HG03354 (cell line): ENCODE results near the gene FRMD4A.

Experiments
- ATAC-seq: cut with Tn5 transposase; IDR thresholded peaks from one replicate; pipeline ENCODE4 v1.9.1; 2021; ENCODE audit warnings: mild to moderate bottlenecking; ENCODE audit not compliant: unreplicated experiment, poor library complexity, severe bottlenecking

The FRMD4A gene

GRCh38 chr10:14040787-14041631 lies 289.7 kb downstream of the FRMD4A start:
- no peak for ATAC-seq

DNA sequence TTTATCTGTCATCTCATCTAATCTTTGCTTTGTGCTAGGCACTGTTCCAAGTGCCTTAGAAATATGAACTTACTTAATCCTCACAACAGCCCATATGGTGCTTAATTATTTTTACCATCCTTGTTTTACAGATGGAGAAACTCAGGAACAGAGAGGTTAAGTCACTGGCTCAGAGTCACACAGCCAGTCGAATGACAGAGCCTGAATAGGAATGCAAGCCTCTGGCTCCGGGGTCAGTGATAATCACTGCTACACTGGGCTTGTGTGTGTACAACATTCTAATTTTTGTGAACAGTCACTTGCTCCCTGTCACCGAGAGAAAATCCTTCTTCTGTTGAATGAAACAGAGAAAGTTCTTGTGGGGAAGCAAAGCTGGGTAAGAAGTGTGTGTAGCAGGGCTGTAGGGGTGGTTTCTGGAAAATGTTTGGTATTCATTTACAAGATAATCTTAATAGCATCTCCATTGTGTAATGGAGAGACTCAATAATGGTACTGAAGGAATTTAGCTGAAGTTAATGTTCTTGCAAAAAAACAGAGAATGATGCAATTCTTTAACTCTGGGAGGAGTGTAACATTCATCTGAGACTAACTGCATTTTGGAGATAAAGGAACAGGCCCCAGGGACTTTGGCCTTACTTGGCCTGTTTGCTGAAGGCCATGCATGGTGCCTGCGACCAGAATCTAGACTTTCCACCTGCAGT lies 290.6 kb downstream of the FRMD4A start:
- no peak for ATAC-seq

DNA sequence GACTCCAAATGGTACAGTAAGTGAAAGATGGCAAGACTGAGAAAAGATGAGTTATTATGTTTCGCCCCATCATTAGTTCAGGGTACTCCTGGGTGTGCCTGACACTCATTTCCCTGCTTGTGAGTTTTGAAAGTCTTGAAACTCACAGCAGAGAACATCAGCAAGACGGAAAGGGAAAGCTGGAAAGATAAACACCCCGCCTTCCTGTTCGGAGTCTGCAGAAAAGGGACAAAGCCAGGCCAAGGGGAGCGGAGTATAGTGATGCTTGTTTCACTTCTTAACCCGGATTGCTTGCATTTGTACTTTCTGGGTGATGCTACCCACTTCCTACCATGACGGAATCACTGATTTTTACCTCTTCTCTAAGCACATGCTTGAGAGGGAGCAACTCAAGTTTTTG lies 294.5 kb downstream of the FRMD4A start:
- no peak for ATAC-seq

- no peak for ATAC-seq
Observed at GRCh38 chr10:14035506-14035905, 295.2 kb downstream of the FRMD4A start.

DNA sequence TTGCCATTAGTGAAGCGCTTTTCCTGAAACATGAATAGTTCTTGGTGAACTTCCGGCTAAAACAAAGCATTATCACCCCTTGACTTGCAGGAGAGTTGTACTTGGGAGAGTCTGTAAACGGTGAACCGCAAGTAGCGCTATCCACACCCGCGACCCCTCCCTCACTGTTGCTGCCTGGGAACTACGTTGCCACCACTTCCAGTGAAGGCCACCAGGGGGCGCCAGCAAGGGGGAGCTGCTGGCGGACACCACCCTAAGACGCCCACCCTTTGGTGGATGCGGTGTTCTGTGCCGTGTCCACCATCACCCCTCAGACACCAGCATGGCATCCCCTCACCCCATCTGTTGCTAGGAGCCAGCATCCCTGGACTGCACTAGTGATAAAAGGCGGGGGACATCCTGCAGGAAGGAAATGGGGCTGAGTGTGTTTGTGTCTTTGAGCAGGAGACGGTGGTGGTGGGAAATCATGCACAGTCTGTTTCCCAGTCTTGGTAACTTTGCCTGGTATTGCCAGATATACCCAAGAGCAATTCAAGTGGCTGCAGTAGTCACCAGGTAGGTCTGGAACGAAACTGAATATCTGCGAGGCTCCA lies 298.2 kb downstream of the FRMD4A start:
- no peak for ATAC-seq

GRCh38 chr10:14026325-14026724 lies 304.4 kb downstream of the FRMD4A start:
- no peak for ATAC-seq

- no peak for ATAC-seq
Observed at GRCh38 chr10:14025283-14026189, 305.2 kb downstream of the FRMD4A start.

GRCh38 chr10:14024329-14025202 lies 306.2 kb downstream of the FRMD4A start:
- no peak for ATAC-seq

GRCh38 chr10:14023673-14024328 lies 306.9 kb downstream of the FRMD4A start:
- no peak for ATAC-seq

GRCh38 chr10:14022954-14023672 lies 307.6 kb downstream of the FRMD4A start:
- no peak for ATAC-seq

DNA sequence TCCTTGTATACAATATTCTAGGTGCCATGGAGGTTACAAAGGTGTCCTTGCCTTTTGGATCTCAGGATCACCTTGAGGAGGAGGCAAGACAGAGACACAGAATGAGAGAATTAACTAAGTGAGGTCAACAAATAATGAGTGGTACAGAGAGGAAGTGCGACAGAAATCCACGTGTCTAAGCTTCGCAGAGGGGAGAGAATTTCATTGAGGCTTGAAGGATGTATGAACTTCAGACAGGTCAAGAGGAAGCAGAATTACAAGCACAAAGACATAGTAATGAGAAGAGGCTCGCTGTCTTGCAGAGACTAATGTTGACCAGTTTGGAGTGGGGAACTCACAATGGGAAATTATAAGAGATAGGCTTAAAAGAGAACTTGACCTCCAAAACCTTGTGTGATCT lies 308.7 kb downstream of the FRMD4A start:
- no peak for ATAC-seq

DNA sequence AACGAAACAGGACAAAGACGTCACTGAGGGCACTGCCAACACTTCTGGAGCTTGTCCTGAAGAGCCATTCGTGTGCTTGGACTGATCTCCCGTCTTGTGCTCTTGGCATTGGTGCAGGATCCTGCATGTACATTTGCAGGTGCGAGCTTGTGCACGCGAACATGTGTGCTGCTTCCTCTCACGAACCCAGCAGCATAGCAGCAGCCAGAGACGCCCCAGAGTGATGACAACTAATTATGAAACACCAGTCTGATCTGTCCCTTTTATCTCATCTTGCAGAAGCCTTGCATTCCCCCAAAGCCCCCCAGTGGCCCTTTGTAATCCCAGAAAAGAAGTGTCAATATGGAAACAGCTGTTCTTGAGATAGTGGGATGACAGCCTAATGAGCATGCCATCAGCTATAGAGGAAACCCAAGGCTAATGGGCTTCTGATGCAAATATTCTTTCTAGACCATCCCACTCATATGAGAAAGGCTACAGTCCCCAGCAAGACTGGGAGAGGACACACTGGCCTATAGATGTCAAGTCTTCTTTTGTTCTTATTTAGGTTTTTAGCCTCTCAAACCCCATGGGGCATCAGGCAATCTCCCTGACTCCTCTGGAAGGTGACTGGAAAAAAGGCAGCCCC lies 310.6 kb downstream of the FRMD4A start:
- no peak for ATAC-seq

GRCh38 chr10:14017467-14017866 lies 313.3 kb downstream of the FRMD4A start:
- no peak for ATAC-seq

- ATAC-seq: no peak
Observed at GRCh38 chr10:14016931-14017333, 313.8 kb downstream of the FRMD4A start.

DNA sequence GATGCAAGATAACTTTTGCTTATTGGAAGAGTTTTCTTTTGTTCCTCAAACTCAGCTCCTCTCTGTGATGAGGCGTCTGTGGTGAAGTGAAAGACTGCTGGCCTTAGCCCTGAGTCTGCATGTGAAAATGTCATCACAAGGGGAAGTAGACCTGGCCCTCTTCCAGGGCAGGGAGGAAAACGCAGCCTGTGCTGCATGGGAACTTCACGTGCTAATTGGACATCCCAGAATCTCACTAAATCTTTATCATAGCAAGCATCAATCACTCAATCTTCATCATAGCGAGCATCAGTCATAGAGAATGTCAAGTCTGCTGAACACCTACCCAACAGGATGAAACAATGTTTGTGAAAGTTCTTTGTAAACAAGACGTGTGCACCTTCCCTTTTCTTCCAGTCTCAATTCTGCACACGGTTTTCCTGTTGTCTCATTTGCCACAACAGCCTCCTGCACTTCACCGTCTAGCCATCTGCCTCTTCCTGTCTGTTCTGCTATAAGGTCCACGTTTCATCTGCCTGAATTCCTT lies 314.6 kb downstream of the FRMD4A start:
- ATAC-seq: no peak

- ATAC-seq: no peak
Observed at GRCh38 chr10:14014423-14014822, 316.3 kb downstream of the FRMD4A start.
